Hindlimb muscle (tissue), 1 donor: Measurements from ENCODE around the gene R3HDM2. TPM values are rescaled to one million over a fixed set of nuclear protein-coding genes. Genes with fewer than 3 reads are reported as not detected.
"Not testable (repeated sequence)": the region's sequence is repeated elsewhere in the genome, so short reads cannot be mapped to it uniquely, and the experiment has no call there.

Experiments used
- DNase-seq: peaks from one replicate; pipeline ENCODE4 v3.0.0-alpha.2; 2013
- polyA plus RNA-seq: library from polyadenylated mRNA; unstranded; fragments of 120-200 nt; gene quantifications from one replicate; pipeline ENCODE4 v1.2.1, GENCODE V29; 2013; ENCODE audit not compliant: insufficient read length

Gene R3HDM2
- polyA plus RNA-seq, 1 donor = 49.4 TPM

DNA sequence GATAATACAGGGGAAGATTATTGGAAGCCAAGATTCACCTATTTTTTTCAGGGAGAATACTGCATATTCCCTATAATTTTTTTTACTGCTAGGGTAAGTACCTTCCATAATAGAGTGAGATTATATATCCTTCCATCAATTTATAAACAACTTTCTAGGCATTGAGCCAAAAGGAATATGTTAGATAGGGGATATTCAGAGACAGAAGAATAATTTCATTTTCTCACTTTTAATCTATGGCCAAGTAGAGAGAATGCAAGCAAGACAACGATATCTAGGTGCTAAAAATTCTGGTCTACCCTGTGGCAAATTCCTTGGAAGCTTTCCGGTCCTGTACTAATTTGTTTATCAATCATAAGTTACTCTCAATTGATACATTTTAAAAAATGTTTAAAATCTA is 110.2 kb downstream of the R3HDM2 start:
- DNase-seq = no peak

DNA sequence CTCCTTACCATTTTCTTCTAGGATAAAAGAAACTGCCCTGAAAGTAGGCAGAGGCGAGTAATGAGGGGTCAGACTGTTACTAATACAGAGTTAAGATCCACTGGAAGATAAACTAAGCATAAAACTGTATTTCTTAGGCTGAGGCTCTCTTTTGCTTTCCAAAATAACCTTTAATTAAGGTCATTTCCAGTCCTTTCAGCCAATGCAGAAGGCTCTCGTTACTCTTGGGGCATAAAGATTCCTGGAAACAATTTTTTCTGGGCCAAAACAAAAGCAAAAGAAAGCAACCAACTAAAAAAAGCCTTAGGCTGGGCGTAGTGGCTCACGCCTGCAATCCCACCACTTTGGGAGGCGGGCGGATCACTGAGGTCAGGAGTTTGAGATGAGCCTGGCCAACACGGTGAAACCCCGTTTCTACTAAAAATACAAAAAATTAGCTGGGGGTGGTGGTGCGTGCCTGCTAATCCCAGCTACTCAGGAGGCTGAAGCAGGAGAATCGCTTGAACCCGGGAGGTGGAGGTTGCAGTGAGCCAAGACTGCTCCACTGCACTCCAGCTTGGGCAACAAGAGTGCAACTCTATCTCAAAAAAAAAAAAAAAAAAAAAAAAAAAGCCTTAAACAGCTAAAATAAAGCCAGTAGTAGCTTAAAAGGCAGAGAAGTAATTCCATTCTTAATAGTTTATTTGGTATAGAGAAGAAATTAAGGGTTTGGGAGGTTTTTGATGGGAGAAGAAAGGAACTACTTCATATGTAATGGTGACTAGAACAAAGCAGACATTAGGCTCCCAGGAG is 111.0 kb downstream of the R3HDM2 start:
- peak; percentile 43 for DNase-seq

DNA sequence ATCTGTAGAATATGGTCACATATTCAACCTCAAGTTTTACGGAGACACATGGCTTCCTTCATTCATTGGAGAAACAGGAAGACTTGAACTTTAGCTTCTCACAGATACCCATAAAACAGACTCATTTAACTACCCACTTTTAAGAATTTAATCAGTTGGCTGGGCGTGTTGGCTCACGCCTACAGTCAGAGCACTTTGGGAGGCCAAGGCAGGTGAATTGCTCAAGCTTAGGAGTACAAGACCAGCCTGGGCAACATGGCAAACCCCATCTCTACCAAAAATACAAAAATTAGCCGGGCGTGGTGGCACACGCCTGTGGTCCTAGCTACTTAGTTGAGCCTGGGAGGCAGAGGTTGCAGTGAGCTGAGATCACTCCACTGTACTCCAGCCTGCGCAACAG is 115.2 kb downstream of the R3HDM2 start:
- DNase-seq = no peak

DNA sequence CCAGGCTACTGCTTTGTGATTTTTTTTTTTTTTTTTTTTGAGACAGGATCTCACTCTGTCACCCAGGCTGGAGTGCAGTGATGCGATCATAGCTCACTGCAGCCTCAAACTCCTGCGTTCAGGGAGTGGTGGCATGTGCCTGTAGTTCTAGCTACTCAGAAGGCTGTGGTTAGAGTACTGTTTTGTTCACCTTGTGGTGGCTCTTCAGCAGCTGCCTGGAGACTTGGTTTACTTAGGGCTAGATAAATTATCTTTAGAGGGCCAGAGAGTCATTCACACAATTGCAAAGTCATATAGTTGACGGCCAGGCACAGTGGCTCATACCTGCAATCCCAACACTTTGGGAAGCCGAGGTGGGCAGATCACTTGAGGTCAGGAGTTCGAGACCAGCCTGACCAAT is 118.6 kb downstream of the R3HDM2 start:
- not testable (repeated sequence) for DNase-seq

DNA sequence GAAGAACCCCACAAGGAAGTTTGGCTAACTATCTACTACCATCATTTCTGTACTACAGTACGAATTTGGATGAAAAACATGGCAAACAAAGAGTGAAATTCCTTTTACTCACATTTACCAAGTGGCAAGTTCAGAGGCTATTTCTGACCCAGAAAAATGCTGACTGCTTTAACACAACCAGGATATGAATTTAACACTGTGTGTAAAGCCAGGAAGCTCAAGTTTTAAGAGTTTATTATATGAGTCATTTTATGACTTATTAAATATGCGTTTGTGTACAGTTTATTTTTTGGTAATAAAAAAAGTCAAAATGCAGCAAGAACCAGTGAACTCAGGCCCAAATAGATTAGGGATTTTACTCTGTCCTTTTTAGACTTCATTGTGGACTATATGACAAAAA is 121.4 kb downstream of the R3HDM2 start:
- DNase-seq = no peak

DNA sequence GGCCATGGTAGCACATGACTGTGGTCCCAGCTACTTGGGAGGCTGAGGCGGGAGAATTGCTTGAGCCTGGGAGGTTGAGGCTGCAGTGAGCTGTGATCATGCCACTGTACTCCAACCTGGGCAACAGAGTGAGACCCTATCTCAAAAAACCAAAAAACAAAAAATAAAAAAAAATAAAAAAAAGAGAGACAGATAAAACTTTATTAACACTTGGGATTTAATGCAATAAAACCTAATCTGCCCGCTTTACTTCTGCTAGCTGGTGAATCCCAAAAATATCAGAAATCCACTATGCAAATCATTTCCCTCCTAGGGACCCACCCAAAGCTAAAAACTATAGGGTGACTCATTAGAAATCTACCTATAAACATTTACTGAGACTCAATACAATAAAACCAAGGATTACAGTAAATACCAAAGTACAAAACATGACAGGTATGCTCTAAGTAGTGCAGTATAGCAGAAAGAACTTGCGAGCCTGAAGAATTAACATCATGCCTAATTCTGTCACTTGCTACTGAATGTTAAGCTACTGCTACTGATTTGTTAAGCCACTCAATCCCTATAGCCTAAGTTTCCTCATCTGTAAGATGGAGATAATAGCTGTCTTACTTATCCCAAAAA is 129.8 kb downstream of the R3HDM2 start:
- no peak for DNase-seq

DNA sequence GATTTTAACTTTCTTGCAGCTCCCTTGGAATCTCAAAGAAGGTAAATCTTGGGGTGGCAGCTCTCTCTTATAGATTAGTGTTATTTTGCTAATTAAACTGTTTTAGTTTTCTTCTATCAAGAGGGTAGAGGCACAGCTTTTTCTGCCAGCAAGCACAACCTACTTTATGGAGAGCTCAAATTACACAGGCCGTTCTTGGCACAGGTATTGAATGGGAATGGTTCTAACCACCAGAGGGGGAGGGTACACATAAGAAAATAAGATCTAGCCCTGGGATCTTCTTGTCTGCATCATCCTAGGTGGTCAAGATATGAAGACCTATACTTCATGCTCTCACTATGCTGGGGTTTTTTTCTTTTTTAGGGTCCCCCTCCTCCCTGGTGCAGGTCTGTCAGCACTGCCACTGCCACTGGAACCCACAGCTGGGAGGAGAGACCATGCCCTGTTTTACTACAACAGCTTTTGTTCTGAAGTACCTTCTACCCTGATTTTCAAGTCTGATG is 131.3 kb downstream of the R3HDM2 start:
- DNase-seq = no peak

DNA sequence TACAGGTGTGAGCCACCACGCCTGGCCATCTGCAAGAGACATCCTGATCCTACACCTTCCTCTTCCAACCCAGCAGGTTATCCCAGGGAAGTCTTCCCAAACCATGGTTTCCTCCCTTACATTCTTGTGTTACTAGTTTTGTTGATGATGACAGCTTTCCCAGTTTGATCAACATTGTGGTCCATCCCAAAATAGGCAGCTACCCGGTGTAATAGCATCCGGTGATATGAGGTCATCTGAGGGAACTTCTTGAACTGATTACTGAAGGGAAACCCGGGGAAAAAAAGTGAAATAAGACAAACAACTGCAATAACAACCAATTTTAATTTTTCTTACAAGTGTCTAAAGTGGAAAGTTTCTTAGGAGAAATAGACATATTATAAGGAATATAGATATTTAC is 134.6 kb downstream of the R3HDM2 start:
- no peak for DNase-seq

DNA sequence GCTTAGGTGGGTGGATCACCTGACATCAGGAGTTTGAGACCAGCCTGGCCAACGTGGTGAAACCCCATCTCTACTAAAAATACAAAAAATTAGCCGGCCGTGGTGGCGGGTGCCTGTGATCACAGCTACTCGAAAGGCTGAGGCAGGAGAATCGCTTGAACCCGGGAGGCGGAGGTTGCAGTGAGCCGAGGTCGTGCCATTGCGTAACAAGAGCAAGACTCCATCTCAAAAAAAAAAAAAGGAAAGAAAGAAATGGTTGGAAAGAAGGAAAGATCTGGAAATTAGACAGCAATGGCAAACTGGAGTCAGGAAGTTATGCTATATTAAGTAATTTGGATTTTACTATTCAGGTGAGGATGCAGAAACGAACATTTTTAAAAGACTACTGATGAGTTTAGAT is 148.8 kb downstream of the R3HDM2 start:
- not testable (repeated sequence) for DNase-seq

DNA sequence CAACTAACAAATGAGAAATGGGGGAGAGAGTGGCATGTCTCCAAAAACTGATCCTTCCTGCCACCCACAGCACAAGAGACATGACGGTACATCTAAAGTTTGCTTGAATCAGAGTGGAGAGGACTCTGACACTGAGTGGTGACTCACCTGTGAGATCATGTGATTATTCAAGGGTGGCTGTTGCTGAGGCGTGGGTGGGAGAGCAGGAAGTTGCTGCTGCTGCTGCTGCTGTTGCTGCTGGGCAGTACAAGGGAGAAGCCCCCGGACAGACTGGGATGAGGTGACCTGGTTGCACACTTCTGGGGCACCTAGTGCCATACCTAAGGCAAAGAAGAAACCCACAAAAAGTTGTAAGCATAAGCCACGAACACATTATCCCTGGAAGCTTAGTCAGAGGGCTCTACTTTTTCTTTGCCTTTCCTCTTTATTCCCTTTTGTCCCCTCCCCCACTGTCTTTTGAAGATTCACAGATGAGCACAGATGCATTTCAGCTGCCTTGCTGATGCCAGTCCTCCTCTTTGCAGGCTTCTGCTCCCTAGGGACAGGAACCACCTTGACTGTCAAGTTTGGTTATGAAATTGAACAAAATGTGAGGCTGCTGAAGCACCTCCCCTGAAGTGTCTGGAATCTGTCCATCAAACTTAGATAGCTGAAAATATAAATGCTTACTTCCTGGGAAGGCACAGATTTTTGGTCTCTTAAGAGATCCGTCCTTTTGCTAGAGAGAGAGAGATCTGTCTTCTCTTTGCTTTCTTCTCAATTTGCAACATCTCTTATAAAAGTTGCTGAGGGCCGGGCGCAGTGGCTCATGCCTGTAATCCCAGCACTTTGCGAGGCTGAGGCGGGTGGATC is 150.4 kb downstream of the R3HDM2 start:
- DNase-seq = no peak

DNA sequence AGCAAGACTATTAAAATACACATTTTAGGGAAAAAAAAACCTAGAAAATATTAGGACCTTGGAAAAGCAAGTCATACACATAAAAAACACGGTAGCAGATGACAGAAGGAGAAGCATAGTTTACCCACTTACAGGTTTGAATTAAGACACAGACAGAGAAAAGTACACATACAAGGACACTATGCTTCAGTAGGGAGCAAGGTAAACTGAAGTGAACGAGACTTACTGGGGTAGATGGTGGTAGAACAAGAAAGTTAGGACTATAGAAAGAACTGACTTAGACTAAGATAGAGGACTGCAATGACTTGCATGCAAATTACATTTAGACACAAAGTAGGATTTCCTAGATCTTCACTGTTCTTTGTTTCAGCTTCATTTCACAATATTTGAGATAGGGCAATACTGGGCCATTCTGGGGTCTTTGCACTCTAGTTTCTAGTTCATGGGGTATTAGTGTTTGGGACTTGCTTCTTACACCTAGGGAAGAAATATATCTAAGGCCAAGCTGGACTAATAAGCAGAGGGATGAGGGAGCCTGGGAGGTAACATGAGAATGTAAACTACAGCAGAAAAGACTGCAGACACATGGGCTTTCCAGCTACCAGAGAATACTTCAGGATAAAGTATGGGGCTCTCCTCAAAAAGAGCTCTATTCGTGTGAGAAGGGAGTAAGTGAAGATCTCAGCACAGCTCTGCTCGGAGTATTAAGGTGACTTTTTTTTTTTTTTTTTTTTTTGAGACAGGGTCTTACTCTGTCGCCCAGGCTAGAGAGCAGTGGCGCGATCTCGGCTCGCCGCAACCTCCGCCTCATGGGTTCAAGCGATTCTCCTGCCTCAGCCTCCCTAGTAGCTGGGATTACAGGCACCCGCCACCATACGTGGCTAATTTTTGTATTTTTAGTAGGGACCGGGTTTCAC is 152.1 kb downstream of the R3HDM2 start:
- DNase-seq = no peak

DNA sequence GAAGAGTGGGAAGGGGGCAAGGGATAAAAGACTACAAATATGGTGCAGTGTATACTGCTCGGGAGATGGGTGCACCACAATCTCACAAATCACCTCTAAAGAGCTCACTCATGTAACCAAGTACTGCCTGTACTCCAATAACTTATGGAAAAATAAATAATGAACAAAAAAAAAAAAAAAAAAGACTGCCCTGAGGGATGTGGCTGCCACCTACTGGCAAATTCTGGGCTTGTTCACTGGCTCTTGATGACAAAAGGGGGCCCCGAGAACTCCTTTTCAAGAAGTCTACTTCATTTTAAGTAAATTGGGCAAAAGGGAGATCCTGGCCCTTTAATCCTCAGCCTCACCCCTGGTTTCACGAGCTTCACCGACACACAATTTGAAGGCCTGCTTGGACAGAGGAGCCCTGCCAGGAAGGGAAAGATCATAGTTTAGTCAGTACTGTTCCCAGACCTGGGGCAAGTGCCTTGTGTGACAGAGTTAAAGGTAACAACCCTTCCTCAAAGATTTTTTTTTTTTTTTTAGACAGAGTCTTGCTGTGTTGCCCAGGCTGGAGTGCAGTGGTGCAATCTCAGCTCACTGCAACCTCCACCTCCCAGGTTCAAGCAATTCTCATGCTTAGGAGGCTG is 153.8 kb downstream of the R3HDM2 start:
- no peak for DNase-seq

DNA sequence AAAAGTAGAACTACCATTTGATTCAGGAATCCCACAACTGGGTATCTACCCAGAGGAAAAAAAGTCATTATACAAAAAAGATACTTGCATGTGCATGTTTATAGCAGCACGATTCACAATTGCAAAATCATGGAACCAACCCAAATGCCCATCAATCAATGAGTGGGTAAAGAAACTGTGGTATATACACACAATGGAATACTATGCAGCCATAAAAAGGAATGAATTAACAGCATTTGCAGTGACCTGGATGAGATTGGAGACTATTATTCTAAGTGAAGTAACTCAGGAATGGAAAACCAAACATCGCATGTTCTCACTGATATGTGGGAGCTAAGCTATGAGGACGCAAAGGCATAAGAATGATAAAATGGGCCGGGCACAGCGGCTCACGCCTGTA is 154.6 kb downstream of the R3HDM2 start:
- not testable (repeated sequence) for DNase-seq

DNA sequence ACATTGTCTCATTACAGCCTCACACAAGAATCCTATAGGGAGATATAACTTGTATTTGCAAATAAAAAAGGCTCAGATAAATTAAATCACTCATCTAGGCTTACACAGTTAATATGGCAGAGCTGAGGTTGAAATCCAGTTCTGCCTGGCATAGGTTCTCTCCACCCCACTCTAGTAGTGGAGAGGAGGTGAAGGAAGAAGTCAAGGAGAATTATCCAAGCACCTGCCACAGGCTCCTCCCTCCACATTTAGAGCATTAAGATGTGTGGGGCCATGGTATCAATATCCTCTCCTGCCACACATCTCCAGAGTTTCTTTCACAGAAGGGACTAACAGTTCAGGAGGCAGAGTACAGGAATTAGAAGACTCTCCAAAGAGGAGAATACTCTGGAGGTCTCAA is 157.3 kb downstream of the R3HDM2 start:
- DNase-seq = no peak

DNA sequence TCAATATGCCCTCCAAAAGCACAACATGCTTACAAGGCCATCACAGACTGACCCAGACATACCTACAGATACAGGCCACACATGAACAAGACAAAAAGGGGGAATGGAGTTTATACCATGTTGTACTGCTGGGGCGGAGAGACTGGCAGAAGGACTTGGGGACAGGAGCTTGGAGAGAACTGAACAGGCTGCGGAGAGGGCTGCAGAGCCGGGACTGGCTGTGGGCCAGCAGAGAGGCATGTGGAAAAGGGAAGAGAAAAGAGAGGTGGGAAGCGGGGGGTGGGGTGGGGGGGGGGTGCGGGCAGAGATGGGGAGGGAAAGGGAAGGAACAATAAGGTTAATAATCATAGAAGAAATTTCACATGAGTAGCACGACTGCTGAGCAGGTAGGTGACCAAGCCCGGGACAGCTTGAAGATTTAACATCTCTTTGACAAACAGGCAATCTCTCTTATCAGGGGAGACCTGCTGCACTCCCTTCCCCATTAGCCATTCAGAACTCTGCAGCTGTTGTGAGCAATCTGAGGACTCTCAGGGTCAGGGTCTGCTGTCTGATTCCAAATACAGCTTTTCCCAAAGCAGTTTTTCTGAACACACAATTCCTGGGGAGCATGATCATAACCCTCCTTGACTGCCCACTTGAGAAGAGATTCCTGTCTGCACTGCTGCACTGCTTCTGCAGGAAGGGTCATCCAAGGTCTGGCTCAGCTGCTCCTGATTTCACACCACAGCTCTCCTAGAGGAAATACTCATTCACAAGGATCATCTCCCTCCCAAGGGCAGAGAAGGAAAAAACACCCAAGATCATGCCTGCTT is 158.3 kb downstream of the R3HDM2 start:
- DNase-seq = no peak

DNA sequence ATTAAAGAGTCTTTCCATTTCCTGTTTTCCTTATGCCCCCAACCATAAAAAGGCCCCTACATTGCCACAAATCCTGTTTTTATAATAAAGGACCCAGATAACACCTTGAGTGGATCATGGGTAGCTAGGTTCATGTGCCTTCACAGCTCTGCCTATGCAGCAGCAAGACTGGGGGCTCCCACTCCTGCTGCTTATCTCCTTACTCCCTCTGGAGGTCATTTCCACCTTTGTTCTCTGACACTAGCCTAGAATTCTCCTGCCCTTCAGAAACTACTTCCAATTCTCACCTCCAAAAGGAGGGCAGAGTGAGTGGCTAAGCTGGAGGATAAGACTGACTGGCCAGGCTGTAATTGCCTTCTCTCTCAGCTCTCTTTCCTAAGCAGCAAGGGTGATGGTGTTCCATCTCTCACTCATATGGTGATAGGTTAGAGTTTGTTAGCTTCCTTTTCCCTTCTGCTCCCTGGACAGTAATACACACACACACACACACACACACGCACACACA is 159.8 kb downstream of the R3HDM2 start:
- DNase-seq = no peak

DNA sequence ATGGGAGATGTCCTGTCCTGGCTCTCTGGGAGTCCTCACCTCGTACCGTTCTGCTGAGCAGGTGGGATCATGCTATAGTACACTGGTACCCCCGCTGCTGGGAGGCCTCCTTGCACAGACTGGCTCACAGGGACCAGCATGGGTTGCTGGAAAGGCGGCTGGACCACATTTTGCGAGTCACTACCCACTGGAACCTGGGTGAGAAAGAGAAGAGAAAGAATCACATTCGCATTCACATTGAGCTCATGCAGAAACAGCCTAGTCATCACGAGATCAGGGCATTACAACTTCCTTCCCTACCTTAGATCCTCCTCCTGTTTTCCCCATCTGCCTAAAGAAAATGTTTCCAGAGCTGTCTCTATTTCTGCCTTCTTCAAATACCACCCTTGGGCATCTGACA is 162.6 kb downstream of the R3HDM2 start:
- DNase-seq = no peak

DNA sequence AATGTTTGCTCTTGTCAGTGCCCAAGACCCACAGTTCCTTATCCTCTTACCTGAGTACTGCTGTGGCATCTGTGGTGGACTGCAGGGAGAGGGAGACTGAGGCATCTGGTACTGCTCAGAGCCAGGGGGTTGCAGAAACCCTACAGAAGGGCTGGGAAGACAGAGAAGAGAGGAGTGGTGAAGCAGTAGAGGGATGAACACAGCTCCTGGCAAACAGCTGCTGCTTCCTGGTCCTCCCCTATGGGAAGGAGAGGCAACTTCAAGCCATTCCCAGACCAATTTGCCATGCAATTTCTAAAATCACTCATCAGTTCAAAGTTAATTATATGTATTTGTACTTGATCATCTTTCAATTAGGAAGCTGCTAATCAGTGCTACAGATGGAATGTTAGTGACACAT is 164.2 kb downstream of the R3HDM2 start:
- no peak for DNase-seq

DNA sequence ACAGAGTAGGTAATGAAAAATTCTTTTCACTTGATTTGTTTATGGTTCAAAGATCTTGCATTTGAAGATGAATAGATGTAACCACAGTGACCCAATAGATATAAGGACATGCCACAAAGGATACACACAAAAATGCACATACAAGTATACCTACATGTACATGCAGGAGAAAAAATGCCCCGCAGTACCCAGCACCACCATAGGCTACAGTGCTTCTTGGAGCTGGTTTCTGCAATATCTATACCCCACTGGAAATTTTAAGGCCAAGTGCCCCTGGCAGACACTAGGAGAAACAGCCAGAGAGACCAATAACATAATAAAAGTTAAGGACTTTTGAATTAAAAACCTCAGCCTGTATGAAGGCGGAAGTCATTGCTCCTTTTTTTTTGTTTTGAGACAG is 167.7 kb downstream of the R3HDM2 start:
- DNase-seq = no peak

DNA sequence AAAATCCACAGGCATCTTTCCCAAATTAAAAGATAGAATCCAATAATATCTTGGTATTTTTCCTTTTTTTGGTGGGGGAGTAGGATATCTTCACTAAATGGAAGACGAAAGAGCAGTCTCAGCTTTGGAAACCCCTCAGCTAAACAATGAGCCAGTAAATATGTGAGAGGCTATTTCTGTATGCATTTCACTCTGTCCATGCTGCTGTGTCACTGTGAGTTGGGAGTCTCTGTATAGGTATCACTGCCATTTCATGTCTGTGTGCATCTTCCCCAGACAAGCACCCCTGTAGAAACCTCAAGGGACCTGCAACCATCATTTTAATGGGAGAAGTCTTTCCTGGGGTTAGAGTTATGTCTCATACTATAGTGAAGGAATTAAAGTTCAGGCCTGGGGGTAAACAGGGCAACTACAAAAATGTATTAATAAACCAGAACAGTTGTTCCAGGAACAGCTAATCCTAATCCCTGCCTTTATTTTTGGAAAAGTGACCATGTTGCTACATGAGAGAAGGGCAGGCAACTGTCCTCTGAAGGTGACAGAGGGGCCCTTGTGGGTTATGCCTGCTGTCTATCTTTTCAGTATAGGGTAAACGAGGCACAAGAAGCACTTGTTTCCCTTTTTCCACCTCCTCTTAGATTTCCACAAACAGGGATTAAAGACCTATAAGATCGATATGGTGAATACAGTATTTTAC is 168.6 kb downstream of the R3HDM2 start:
- no peak for DNase-seq
